Caco-2 (cell line): ENCODE measurements around the gene TRIML2. TPM values are rescaled to one million over a fixed set of nuclear protein-coding genes. Genes with fewer than 3 reads are reported as not detected.

ENCODE experiments used
- BruUV-seq: library from RNA; stranded (reverse); fragments of 400-500 nt; replicated peaks from 2 replicates; lab custom pipeline; 2021; lab: Mats Ljungman, UMichigan
- CTCF ChIA-PET: fragments of 300-600 bp; sonication (Branson Sonifier 250); formaldehyde crosslinking; loops from one replicate; lab custom pipeline; 2022; ENCODE audit warnings: antibody characterized with exemption; lab: Charles Lee
- POLR2A ChIA-PET: fragments of 300-600 bp; sonication (Branson Sonifier 250); formaldehyde crosslinking; loops from one replicate; lab custom pipeline; 2022; ENCODE audit warnings: antibody characterized with exemption; lab: Charles Lee
- DNase-seq, 2 experiments: peaks; one replicate each; pipeline versions ENCODE4 v3.0.0 to v3.0.0-alpha.2; 2020 to 2022
- H3K27me3 ChIP-seq: replicated peaks from 2 replicates; pipeline ENCODE4 v1.6.0; 2011; ENCODE audit warnings: low read length; ENCODE audit not compliant: control insufficient read depth, insufficient read depth
- H3K36me3 ChIP-seq: 2 replicates; pipeline ENCODE4 v1.5.1; 2011; ENCODE audit warnings: low read length; ENCODE audit not compliant: control insufficient read depth, insufficient read depth
- H3K4me1 ChIP-seq: fragments of 250-450 bp; sonication (Bioruptor Pico); 2 replicates; pipeline ENCODE4 v1.5.1; 2020; ENCODE audit warnings: mild to moderate bottlenecking
- H3K4me3 ChIP-seq: 2 replicates; pipeline ENCODE4 v1.5.1; 2011; ENCODE audit warnings: low read depth, mild to moderate bottlenecking, control low read depth, low read length
- H3K9me3 ChIP-seq: fragments of 250-450 bp; sonication (Bioruptor Pico); 2 replicates; pipeline ENCODE4 v1.5.1; 2020; ENCODE audit warnings: mild to moderate bottlenecking, moderate library complexity
- H3K27ac Mint-ChIP-seq: one replicate; pipeline ENCODE4 v1.8.0; 2022; ENCODE audit warnings: mixed read lengths; ENCODE audit not compliant: unreplicated experiment
- H3K27me3 Mint-ChIP-seq: one replicate; pipeline ENCODE4 v1.8.0; 2022; ENCODE audit warnings: mixed read lengths; ENCODE audit not compliant: insufficient read depth, unreplicated experiment
- H3K36me3 Mint-ChIP-seq: one replicate; pipeline ENCODE4 v1.8.0; 2022; ENCODE audit warnings: mild to moderate bottlenecking, mixed read lengths; ENCODE audit not compliant: insufficient read depth, unreplicated experiment
- H3K4me1 Mint-ChIP-seq: one replicate; pipeline ENCODE4 v1.8.0; 2022; ENCODE audit warnings: low read depth, mixed read lengths; ENCODE audit not compliant: unreplicated experiment
- H3K4me3 Mint-ChIP-seq: one replicate; pipeline ENCODE4 v1.8.0; 2022; ENCODE audit warnings: mild to moderate bottlenecking, moderate library complexity, mixed read lengths; ENCODE audit not compliant: unreplicated experiment
- H3K9me3 Mint-ChIP-seq: one replicate; pipeline ENCODE4 v1.8.0; 2022; ENCODE audit warnings: mixed read lengths; ENCODE audit not compliant: unreplicated experiment
- intact Hi-C: fragments of 100-400 bp; cut with micrococcal nuclease; formaldehyde crosslinking; loops from one replicate; pipeline ENCODE4 v1.10.0; 2022; ENCODE audit not compliant: unreplicated experiment
- total RNA-seq: library from RNA; stranded (reverse); gene quantifications from 2 replicates; pipeline ENCODE4 v1.2.3, GENCODE V29; 2022
- TF ChIP-seq, protein P1 (sequence below), 2 experiments: fragments of 200-600 bp in 1 of 2; IDR thresholded peaks; 1 replicate in 1 of 2; 2 replicates in 1 of 2; pipeline versions ENCODE4 v1.5.1 to v1.8.0; 2011 to 2022; ENCODE audit warnings: antibody characterized with exemption in 1 of 2, control low read depth in 1 of 2, inconsistent platforms in 1 of 2, low read depth in 1 of 2, low read length in 1 of 2, mild to moderate bottlenecking in 1 of 2, moderate library complexity in 1 of 2; ENCODE audit not compliant: insufficient read depth in 1 of 2, severe bottlenecking in 1 of 2, unreplicated experiment in 1 of 2

The TRIML2 gene
- total RNA-seq, 1 experiment from 2014 or later = 2.2 TPM

DNA sequence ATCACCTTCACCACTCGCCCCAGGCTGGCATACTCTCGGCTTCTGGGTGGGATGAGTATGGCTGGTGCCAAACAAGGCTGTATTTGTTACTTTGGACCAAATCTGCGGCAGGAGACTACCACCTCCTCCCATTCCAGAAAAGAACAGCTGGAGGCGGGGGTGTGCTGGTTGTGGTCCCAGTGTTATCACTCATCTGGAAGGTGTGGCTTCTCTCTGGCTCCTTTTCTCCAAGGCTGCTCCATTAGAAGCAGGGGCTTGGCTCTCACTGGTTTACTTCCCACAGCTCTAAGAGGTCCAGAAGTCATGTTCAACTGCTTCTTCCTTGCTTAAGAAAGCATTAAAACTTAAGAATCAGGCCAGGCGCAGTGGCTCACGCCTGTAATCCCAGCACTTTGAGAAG, 2.6 kb upstream of the TRIML2 start:
- peaks cover 32% of the 10 kb centered on the region for H3K4me1 ChIP-seq
- intact Hi-C loops = no loop called here
- H3K9me3 ChIP-seq = peaks cover under 1% of the 10 kb centered on the region; the same call in 1 of the 2 replicates
- no peaks in the 10 kb centered on the region for H3K27me3 ChIP-seq
- H3K36me3 ChIP-seq = no peaks in the 10 kb centered on the region
- no TSS peak for BruUV-seq
- Mint-ChIP-seq H3K9me3 (no peaks in the 10 kb centered on the region), H3K4me1 (peaks cover 24% of the 10 kb centered on the region), H3K27me3 (no peaks in the 10 kb centered on the region), H3K36me3 (peaks cover 4% of the 10 kb centered on the region), H3K4me3 (no peak overlapping the region), H3K27ac (no peak overlapping the region)
- TF ChIP-seq, protein P1, sequence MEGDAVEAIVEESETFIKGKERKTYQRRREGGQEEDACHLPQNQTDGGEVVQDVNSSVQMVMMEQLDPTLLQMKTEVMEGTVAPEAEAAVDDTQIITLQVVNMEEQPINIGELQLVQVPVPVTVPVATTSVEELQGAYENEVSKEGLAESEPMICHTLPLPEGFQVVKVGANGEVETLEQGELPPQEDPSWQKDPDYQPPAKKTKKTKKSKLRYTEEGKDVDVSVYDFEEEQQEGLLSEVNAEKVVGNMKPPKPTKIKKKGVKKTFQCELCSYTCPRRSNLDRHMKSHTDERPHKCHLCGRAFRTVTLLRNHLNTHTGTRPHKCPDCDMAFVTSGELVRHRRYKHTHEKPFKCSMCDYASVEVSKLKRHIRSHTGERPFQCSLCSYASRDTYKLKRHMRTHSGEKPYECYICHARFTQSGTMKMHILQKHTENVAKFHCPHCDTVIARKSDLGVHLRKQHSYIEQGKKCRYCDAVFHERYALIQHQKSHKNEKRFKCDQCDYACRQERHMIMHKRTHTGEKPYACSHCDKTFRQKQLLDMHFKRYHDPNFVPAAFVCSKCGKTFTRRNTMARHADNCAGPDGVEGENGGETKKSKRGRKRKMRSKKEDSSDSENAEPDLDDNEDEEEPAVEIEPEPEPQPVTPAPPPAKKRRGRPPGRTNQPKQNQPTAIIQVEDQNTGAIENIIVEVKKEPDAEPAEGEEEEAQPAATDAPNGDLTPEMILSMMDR (IDR thresholded peaks at IDR 0.05; ENCODE audit: insufficient read depth in 1 of 2, low read depth in 1 of 2, low read length in 1 of 2, severe bottlenecking in 1 of 2, unreplicated experiment in 1 of 2) = no peak
- H3K4me3 ChIP-seq = no peak overlapping the region
- CTCF ChIA-PET = interaction anchor here (0.6 kb wide), 1 partner anchor 29 kb away, joined by 3 read pairs; no protein-coding TSS in a partner anchor
- POLR2A ChIA-PET = no interaction called here
- DNase-seq = no peak

GRCh38 chr4:188110741-188111471, 1.5 kb upstream of the TRIML2 start:
- peaks cover 24% of the 10 kb centered on the region for H3K4me1 Mint-ChIP-seq
- peak overlapping the region; percentile 10 for H3K4me3 Mint-ChIP-seq
- peak overlapping the region; percentile 73 for H3K27ac Mint-ChIP-seq
- peaks cover 32% of the 10 kb centered on the region for H3K4me1 ChIP-seq
- ChIA-PET CTCF (no interaction called here), POLR2A (no interaction called here)
- no peaks in the 10 kb centered on the region for H3K36me3 ChIP-seq
- intact Hi-C loops = no loop called here
- no peaks in the 10 kb centered on the region for H3K27me3 Mint-ChIP-seq
- TF ChIP-seq, protein P1 (IDR thresholded peaks at IDR 0.05; ENCODE audit: insufficient read depth in 1 of 2, low read depth in 1 of 2, low read length in 1 of 2, severe bottlenecking in 1 of 2, unreplicated experiment in 1 of 2) = no peak
- no peaks in the 10 kb centered on the region for H3K27me3 ChIP-seq
- peaks cover 9% of the 10 kb centered on the region; the same call in 1 of the 2 replicates for H3K9me3 ChIP-seq
- peaks cover 4% of the 10 kb centered on the region for H3K36me3 Mint-ChIP-seq
- no peak for DNase-seq
- H3K9me3 Mint-ChIP-seq = no peaks in the 10 kb centered on the region
- no TSS peak for BruUV-seq
- no peak overlapping the region for H3K4me3 ChIP-seq

DNA sequence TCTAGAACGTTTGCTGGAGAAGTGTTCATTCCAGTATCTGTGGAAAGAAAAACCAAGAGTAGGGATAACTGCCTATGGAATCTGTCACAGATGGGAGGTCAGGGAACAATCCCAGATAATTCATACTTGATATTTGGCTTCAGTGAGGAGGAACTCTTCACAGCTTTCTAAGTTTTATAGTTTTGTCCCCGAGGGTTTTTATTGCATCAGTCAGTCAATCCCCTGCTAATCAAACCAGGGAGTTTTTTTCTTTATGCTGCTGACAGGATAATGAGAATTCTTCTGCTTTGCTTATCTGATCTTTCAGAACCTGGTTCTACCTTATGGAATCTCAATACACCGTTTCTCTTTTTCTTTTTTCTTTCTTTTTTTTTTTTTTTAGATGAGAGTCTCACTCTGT, 633 bp upstream of the TRIML2 start:
- TF ChIP-seq, protein P1 (IDR thresholded peaks at IDR 0.05; ENCODE audit: insufficient read depth in 1 of 2, low read depth in 1 of 2, low read length in 1 of 2, severe bottlenecking in 1 of 2, unreplicated experiment in 1 of 2) = no peak
- no peak for DNase-seq
- Mint-ChIP-seq H3K27me3 (no peaks in the 10 kb centered on the region), H3K4me1 (peaks cover 24% of the 10 kb centered on the region), H3K4me3 (no peak overlapping the region), H3K9me3 (no peaks in the 10 kb centered on the region), H3K36me3 (peaks cover 4% of the 10 kb centered on the region), H3K27ac (peak overlapping the region; percentile 73)
- Histone ChIP-seq H3K4me1 (peaks cover 32% of the 10 kb centered on the region), H3K27me3 (no peaks in the 10 kb centered on the region), H3K4me3 (no peak overlapping the region), H3K36me3 (no peaks in the 10 kb centered on the region), H3K9me3 (peaks cover 9% of the 10 kb centered on the region; the same call in 1 of the 2 replicates)
- no TSS peak for BruUV-seq
- POLR2A ChIA-PET = interaction anchor here (0.8 kb wide), 1 partner anchor 29 kb away, joined by 4 read pairs; no protein-coding TSS in a partner anchor
- intact Hi-C loops = no loop called here
- CTCF ChIA-PET = interaction anchor here (0.6 kb wide), 1 partner anchor 190 kb away, joined by 3 read pairs; no protein-coding TSS in a partner anchor
